GM12874 (cell line): ENCODE data around the gene MINK1.

ENCODE experiments used
- CTCF ChIP-seq: IDR thresholded peaks from 2 replicates; pipeline ENCODE4 v1.5.1; 2011; ENCODE audit warnings: low read depth, mild to moderate bottlenecking, control low read depth, low read length, moderate library complexity; ENCODE audit not compliant: insufficient read depth

MINK1 gene

DNA sequence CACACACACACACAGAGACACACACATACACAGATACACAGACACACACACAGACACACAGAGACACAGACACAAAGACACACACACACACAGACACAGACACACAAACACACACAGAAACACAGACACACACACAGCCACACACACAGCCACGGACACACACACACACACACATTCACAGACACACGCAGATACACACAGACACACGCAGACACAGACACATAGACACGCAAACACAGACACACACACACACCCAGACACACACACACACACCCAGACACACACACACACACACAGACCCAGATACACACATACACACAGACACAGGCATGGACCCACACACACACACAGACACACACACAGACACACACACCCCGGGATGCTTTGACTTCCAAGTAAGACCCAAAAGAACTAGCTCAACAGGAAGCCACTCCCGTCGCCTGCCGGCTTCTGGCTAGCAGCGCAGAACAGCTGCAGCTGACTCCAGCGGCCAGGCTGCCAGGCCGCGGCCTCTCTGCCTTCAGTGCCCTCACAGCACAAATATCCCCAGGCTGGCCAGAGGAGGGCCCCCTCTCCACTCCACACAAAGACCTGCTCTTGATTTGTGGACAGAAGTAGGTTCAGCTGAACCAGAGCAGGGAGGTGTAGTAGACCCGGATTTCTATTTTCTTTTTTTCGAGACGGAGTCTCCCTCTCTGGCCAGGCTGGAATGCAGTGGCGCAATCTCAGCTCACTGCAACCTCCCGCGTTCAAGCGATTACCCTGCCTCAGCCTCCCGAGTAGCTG is 75.8 kb downstream of the MINK1 start:
- peak; percentile 87 for TF ChIP-seq CTCF

DNA sequence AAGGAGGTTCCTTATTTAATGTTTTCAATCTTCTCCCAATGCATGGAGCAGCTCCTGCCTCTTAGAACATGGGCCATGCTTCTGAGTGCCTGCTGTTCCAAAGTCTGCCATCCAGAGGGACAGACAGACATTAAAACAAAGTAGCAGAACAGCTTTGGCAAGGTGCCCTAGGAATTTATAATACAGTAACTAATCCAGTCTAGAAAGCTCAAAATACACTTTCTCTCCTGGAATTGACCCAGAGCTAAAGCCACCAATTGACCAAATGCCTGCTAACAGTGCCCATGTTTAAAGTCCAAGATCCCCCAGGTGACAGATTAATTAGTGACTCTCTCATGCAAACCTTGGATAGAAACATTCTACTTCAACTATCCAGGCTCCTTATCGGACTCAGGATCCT is 80.9 kb downstream of the MINK1 start:
- no peak for TF ChIP-seq CTCF

- TF ChIP-seq CTCF: no peak
Observed at GRCh38 chr17:4919511-4920047, 86.4 kb downstream of the MINK1 start.

GRCh38 chr17:4920351-4921048 is 87.4 kb downstream of the MINK1 start:
- no peak for TF ChIP-seq CTCF

DNA sequence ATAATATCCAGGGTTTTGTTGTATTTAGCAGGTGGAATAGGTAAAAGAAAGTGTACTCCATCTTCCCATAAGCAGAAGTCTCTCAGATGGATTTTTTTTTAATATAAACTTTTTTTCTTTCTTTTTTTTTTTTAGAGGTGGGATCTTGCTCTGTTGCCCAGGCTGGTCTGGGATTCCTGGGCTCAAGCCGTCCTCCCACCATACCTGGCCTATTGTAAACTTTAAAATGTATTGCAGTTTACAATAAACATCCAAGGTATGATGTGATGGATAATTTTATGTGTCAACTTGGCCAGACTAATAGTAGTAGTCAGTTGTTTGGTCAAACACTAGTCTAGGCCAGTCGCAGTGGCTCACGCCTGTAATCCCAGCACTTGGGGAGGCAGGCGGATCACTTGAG is 88.2 kb downstream of the MINK1 start:
- TF ChIP-seq CTCF: no peak

DNA sequence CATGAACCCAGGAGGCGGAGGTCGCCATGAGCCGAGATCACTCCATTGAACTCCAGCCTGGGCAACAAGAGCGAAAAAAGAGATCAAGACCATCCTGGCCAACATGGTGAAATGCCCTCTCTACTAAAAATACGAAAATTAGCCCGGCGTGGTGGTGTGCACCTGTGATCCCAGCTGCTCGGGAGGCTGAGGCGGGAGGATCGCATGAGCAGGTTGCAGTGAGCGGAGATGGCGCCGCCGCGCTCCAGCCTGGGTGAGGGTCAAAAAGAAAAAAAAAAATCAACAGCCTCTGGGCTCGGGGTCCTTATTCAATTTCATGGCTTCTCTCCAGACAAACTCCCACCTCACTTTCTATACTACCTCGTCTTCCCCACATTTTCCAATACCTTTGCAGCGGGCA is 95.7 kb downstream of the MINK1 start:
- TF ChIP-seq CTCF: no peak

DNA sequence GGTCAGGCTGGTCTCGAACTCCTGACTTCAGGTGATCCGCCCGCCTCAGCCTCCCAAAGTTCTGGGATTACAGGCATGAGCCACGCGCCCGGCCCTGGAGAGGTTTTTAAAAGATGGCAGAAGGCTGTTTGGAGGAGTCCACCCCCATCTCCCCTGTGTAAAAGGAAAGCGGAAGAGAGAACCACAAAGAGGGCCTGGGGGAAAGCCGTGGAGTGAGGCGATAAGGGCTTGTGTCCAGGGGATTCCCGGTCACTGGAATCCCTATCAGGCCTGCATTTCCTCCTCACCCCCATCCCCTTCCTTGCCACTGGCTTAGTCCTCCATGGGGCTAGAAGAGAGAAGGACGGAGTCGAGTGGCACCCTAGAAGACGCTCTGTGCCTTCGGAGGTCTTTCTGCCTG is 98.8 kb downstream of the MINK1 start, which contains the start of gene GP1BA:
Gene GP1BA (plus strand): TSS at position 315 of the 400 bp plus-strand sequence. CDS start 328 bp downstream, outside the sequence.
- no peak for TF ChIP-seq CTCF
